HG03354 (cell line): ENCODE measurements around the gene KCTD11.
"Not testable (repeated sequence)": the region's sequence is repeated elsewhere in the genome, so short reads cannot be mapped to it uniquely, and the experiment has no call there.

Experiments used
- ATAC-seq: cut with Tn5 transposase; IDR thresholded peaks from one replicate; pipeline ENCODE4 v1.9.1; 2021; ENCODE audit warnings: mild to moderate bottlenecking; ENCODE audit not compliant: unreplicated experiment, poor library complexity, severe bottlenecking

Gene KCTD11

DNA sequence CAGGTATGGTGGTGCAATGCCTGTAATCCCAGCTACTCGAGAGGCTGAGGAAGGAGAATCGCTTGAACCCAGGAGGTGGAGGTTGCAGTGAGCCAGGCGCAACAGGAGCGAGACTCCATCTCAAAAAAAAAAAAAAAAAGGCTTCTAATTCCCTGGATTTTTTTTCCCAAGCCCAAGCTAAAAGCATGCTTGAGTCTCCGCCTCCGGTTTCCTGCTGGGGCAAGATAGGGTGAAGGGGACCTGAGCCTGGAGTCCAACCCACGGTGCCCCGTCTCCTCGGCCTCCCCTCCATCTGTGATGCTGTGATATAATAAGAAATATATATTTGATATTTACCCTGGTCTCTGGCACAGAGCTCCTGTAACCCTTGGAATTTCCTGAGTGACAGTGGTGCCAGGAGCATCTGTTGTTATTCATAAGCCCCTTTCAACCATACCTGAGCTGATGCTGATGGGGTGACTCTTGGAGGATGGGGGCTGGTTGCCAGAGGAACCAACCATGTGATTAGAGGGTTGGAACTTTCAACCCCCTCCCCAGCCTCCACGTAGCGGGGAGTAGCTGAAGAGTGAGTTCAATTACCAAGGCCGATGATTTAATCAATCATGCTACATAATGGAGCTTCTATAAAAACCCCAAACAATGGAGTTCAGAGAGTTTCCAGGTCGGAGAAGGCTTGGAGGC lies 16.1 kb downstream of the KCTD11 start:
- ATAC-seq, result no peak

DNA sequence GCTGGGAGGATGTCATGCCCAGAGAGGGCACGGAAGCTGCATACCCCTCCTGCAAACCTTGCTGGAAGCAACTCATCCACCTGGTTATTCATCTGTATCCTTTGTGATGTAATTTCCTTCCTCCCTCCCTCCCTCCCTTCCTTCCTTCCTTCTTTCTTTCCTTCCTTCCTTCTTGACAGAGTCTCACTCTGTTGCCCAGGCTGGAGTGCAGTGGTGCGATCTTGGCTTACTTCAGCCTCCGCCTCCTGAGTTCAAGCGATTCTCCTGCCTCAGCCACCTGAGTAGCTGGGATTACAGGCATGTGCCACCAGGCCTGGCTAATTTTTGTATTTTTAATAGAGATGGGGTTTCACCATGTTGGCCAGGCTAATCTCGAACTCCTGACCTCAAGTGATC lies 16.6 kb downstream of the KCTD11 start:
- not testable (repeated sequence) for ATAC-seq

GRCh38 chr17:7369825-7370224 lies 17.9 kb downstream of the KCTD11 start:
- ATAC-seq, result no peak

DNA sequence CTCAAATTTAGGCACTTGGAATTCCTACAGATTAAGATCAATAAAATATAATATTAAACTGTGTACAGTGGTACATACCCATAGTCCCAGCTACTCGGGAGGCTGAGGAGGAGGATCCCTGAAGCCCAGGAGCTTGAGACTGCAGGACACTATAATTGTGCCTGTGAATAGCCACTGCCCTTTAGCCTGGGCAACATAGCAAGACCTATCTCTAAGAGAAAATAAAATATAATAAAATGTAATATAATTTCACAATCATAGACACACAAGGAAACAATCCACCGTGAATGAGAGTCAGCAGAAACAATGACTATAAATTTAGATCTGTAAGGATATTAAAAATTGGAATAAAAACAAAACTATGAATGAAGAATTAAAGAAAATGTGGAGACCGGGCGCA lies 18.9 kb downstream of the KCTD11 start:
- ATAC-seq, result no peak

GRCh38 chr17:7374353-7374752 lies 22.4 kb downstream of the KCTD11 start:
- no peak for ATAC-seq

GRCh38 chr17:7379134-7379533 lies 27.2 kb downstream of the KCTD11 start:
- ATAC-seq, result no peak

DNA sequence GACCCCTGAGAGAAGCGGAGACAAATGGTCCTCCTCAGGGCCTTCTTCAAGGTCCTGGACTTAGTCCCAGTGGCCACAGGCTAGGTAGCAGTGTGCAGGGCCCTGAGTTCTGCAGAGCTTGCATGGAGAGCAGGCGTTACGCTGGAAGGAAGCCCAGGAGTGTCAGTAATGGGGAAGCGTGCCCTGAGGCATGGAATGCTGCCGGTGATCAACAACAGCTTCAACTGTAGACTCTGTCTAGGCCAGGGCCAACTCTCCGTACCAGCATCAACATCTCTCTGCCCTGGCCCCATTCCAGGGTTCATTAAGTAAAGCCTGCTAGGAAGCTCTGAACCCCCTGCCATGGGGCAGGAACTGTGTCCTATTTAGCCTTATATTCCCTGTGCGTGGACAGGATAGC lies 28.4 kb downstream of the KCTD11 start:
- ATAC-seq, result no peak

- ATAC-seq, result no peak
These were observed 29.1 kb downstream of the KCTD11 start, which contains the start of gene TNK1 for GRCh38 chr17:7380855-7381683. Gene TNK1 (plus strand): TSS chr17:7381089. CDS start chr17:7382927, 1,838 bp downstream.

GRCh38 chr17:7382901-7383300 lies 30.9 kb downstream of the KCTD11 start:
- ATAC-seq, result no peak

DNA sequence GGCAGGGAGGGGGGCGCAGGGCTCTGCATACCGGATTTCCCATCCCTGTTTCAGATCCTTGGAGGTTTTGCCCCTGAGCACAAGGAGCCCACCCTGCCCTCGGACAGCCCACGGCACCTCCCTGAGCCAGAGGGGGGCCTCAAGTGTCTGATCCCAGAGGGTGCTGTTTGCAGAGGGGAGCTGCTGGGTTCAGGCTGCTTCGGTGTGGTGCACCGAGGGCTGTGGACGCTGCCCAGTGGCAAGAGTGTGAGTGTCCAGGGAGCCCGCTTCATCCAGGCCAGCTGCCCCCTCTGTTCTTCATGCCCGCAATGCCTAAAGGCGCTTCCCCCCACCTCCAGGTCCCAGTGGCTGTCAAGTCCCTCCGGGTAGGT lies 31.4 kb downstream of the KCTD11 start:
- ATAC-seq, result no peak

GRCh38 chr17:7383742-7384488 lies 32.0 kb downstream of the KCTD11 start:
- ATAC-seq, result no peak

DNA sequence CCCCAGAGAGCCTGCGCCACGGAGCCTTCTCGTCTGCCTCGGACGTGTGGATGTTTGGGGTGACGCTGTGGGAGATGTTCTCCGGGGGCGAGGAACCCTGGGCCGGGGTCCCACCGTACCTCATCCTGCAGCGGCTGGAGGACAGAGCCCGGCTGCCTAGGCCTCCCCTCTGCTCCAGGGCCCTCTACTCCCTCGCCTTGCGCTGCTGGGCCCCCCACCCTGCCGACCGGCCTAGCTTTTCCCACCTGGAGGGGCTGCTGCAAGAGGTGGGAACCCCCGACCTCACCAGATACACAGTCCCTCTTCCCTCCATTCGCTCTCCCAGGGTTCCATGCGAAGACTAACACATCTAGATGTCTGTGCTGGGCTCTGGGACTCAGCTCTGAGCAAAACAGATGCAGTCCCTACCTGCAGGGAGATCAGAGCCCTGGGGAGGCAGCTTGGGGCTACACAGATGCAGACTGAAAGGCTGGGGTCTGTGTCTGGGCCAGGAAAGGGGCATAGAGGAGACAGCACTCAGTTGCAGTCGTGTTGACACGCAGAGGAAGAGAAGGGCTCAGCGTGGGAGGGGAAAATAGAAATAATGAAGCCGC lies 32.6 kb downstream of the KCTD11 start:
- ATAC-seq, result no peak

- ATAC-seq, result no peak
These were observed 36.9 kb downstream of the KCTD11 start for GRCh38 chr17:7388856-7389255.

GRCh38 chr17:7389924-7390910 lies 38.3 kb downstream of the KCTD11 start:
- ATAC-seq, result no peak

DNA sequence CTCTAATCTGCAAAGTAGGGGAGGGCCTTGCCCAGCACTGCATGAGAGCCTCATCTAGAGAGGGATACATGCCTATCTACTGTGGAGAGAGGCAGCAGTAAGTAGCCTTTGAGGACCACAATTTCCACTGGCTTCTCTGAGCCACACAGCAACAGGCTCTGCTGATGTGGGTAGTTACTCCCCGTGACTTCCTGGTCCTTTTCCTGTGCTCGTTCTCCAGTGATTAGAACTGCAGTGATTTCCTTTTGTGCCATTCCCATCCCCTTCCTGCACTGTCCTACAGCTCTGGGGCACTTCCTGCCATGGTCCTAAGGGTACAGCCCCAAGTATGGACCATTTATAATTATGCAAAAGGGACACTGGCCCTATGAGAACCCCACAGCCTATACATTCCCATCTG lies 39.3 kb downstream of the KCTD11 start:
- ATAC-seq, result no peak

DNA sequence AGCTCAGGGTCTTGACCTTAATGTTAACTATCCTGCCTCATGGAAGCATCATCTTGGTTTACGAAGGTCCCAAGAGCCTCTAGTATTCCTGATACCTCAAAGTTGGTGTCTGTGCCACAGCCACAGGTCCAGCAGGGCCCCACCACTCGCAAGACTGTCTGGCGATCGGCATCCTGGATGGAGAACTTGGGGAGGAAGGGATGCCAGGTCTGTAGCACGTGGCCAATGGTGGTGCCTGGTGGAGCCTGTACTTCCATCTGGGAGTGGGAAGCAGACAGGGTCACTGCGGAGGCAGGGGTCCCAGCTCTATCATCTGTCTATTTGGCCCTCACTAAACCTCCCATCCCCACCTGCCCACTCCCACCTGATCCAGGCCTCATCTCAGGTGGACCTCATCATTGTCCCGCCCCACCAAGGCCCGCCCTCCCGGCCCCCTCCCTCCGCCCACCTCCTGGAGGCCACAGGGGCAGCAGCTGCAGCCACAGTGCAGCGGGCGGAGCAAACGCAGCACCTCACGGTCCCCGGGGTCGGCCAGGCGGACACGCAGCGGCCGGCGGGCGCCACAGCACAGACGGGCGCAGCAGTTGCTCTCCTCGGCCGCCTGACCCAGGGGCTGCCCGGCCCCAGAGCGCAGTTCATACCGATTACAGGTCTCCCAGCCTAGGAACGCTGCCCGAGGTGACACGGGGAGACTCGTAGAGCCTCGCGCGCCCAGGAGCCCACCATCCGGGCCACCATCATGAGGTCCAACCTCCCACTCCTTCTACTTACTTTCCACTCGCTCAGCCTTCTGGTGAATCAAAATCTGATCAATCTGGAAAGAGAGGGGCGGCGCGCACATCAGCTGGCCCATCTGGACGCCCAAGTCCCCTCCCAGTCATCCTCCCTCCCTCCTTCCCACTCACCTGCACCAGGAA lies 41.0 kb downstream of the KCTD11 start:
- no peak for ATAC-seq

DNA sequence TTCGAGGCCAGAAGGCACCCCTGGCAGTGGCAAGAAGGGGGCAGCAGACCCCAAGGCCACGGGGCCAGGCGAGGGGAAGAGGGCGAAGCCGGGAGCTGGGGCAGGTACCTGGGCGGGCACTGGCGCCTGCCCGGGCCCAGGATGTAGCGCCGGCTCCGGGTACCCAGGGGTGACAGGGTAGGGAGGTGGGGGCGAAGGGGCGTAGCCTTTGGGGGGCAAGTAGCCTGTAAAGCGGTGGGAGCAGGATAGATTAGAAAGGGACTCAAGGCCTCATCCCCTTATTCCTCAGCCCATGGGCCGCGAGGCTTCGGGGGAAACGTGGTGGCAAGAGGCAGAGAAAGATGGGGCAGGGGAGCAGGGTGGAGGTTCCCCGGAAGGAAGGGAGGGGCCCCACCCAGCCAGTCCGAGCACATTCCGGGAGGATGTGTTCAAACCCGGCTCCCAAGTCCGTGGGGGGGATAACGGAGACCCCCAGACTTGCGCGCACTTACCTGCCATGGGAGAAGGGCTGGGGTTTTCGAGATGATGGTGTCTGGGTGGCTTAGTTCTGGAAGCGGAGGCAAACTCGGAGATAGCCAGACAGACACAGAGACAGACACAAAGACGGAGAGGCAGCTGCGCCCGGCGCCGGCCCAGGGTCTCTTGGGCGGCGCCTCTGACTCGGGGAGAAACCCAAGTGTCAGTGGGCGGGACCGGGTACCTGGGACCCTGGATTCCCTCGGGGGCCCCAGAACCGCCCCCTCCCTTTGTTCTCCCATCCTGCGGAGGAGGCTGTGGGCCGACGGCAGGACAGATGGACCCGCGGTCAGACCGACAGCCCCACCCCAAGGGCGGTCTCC lies 41.9 kb downstream of the KCTD11 start:
- ATAC-seq, result peak; percentile 46
